GM19468 (cell line): ENCODE data around the gene ENTR1.

Source experiments
- ATAC-seq: cut with Tn5 transposase; IDR thresholded peaks from one replicate; pipeline ENCODE4 v1.9.1; 2021; ENCODE audit warnings: mild to moderate bottlenecking, moderate library complexity, moderate number of reproducible peaks; ENCODE audit not compliant: unreplicated experiment; ENCODE audit errors: extremely low read depth

Gene ENTR1

DNA sequence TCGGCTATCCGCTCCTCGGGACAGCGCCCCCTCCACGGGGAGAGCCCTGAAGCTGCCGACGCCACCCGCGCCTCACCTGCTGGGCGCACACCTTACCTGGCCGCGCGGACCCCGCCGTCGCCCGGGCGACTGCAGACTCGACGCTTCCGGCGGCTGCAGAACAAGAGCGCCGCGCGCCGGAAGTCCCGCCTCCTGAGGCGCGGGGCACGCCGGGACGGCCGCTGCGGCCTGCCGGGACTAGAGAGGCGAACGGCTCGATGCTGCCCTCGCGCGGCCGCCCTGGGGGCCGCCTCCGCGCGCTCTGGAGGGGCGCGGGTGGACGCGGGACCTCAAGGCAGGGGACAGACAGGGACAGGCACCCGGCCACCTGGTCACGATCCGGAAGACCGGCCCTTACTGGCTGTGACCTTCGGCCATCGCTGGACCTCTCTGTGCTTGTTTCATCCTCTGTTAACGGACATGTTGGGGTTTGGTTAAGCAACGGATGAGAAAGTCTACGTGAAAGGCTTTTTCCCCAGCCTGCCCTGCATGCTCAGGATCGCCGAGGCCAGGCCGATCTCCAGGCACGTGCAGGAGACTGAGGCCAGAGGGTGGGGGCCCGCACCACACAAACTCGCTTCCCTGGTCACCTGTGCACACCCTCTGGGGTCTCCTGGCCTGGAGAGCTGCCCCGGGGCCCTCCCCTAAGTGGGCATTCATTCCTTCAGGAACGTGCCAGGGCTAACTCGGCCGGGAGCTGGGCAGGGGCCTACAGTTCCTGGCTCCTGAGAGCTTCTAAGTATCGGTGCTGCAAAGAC lies 10.2 kb downstream of the ENTR1 start, which contains the start of gene SNAPC4:
Gene SNAPC4, minus strand, starts transcription at position 133 of the 797 bp plus-strand sequence. CDS start 1,742 bp downstream, outside the sequence.
- peak; percentile 48 for ATAC-seq

DNA sequence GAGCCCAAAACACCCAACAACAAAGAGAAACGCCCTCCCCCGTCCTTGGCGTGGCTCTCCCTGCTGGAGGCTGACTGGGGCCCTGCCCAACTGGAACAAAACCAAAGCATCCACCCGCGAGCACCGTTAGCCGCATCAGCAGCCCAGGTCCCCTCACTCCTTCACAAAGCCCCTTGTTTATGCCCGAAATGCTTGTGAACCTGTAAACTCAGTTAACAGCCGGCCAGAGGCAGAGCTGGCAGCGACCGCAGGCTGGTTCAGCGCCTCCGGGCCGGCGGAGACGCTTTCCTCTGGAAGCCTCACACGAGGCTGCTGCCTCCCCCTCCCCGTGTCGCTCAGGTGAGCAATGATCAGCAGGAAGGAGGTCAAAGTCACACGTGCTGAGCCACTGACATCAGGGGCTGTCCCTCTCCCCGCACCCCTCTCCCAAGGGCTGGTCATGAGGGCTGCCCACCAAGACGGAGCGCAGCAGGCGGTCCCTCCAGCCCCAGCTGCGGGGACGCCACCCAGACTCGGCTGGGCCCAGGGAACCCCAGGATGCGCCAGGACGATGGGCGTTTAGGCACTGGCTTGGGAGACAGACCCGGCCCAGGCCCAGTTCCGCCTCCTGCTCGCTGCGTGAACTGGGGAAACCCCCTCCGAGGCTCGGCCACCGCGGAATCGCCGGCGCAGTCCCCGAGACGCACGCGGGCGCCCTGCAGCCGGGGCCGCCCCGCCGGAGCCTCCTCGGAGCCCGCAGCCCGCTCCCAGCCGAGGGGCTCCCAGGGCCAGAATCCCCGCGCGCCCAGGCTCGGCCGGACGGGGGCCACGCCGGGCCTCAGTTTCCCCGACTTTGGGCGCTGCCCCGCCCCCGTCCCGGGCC lies 11.0 kb downstream of the ENTR1 start:
- ATAC-seq = no peak

DNA sequence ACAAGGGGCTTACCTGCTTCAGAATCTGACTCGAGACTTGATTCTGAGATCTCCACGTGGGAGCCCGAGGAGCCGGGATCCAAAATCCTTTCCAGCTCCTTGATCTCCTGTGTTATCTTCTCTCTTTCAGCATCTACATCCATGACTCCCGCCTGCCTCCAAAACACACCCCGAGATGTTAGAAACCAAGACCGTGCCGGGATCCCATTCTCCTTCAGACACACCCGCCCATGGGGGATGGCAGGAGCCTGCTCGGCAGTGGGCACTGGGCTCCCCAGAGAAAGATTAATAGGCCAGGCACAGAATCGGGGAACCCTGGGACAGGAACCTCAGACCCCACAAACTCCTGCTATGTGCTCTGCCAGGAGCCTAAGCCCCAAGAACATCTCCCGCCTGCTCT lies 12.1 kb downstream of the ENTR1 start:
- no peak for ATAC-seq

DNA sequence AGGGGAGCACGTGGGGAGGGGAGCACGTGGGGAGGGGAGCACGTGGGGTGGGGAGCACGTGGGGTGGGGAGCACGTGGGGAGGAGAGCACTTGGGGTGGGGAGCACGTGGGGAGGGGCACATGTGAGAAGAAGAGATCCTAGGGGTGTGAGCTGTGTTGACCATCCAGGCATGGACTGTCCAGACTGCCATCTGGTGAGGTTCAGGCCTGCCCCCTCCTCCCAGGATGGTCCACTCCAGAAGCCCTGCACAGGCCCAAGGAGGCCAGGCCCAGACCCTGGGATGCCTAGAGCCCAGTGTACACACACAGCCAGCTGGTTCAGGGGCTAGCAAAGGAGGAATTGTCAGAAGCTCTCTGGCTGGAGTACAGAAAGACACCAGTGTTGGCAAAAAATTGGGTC lies 12.8 kb downstream of the ENTR1 start:
- ATAC-seq = no peak

DNA sequence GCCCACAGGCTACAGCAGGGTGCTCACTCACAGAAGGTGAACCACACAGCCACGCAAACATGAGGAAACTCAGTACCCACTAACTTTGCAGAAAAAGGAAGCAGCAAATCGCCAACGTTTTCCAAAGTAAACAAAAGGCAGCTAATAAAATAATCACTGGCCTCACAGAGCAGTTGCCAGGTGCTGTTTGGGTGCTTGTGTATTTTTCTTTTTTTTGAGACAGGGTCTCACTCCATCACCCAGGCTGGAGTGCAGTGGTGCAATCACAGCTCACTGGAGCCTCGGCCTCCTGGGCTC lies 14.2 kb downstream of the ENTR1 start:
- ATAC-seq = no peak

DNA sequence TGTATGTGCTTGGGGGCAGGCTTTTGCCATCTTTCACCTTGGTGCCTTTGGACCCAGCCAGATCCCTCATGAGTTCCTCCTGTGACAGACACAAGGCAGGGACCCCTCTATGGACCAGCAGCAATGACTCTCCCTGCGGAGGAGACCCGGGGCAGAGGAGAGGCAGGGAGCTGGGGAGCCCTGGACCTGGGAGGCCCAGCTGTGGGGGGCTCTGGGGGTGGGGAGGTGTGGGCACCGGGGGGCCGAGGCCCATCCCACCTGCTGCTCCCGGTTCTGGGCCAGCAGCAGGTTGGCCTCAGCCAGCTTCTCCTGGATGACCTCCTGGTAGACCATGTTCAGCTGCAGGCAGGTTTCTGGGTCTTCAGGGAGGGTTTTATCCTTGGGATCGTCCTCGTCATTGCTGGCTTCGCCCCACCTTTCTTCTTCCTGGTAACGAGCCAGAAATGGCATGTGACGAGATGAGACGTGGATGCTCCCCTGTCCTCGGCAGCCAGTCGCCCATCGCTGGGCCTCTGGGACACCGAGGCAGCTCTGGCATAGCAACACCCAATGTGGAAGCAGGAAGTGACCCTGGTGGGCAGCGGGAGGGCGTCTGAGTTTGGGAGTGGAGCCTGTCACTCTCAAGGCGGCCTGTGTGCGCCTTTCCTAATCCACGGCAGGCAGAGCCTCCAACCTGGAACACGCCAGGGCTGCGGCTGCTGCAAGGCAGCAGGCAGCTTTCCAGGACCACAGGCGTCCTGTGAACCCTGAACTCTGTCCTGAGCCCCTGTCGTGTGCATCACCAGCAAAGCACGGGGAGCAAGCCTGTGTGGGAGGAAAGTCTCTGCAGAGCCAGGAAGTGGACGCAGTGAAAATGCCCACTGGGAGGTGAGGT lies 14.8 kb downstream of the ENTR1 start:
- no peak for ATAC-seq

DNA sequence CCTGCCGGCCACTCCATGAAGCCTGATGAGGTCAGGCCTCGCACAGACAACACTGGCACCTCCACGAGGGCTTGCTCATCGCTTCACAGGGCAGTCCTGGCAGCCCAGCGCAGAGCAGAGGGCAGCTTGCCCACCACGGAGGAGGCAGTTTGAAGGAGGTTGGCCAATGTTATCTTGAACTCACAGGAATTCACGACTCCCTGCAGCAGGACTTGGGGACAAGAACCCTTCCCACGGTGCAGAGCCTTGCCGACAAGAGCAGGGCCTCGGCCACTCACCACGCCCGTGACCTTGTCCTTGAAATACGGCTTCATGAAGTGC lies 15.4 kb downstream of the ENTR1 start:
- no peak for ATAC-seq

DNA sequence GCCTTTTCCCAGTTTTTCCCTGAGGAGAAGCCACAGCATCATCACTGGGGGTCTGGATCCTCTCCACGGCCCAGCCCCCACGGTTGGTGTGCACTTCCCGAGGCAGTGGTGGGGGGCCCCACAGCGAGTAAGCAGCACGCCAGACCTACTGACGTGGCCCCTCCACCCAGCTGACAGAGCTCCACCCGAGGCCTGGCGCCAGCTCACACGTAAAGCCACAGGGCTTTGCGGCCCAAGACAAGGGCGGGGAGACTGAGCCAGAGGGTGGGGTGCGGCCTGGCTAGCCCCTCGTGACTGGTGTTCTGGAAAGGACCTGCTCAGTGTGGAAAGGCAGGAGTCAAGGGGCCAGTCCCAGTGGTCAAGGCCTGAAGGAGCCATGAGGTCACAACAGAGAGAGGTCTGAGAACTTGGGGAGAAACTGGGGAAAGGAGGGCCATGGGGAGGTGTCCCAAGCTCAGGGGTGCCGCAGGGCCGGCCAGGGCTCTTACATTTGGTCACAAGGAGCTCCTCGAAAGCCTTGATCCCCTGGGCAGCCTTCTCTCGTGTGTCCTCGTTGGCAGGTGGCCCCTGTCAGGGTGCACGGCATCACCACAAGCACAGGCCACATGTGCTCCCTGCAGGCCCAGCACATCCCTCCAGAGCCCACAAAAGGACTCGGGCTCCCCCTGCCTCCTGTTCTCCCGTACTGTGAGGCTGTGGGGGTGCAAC lies 15.9 kb downstream of the ENTR1 start:
- no peak for ATAC-seq

DNA sequence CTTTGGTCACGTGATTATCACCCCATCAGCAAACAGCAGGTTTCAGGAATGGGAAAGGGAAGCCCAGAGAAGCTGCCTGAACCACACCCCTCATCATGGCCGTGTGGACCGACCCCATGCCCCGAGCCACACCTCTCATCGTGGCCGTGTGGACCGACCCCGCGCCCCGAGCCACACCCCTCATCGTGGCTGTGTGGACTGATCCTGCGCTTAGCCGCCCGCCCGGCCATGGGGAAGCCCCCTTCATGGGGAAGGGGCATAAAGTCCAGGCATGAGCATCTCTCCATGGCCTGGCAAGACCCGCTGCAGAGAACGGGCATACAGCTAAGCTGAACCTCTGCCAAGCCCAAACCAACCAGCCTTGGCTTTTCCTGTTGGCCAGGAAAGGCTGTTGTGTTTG lies 16.9 kb downstream of the ENTR1 start:
- no peak for ATAC-seq

DNA sequence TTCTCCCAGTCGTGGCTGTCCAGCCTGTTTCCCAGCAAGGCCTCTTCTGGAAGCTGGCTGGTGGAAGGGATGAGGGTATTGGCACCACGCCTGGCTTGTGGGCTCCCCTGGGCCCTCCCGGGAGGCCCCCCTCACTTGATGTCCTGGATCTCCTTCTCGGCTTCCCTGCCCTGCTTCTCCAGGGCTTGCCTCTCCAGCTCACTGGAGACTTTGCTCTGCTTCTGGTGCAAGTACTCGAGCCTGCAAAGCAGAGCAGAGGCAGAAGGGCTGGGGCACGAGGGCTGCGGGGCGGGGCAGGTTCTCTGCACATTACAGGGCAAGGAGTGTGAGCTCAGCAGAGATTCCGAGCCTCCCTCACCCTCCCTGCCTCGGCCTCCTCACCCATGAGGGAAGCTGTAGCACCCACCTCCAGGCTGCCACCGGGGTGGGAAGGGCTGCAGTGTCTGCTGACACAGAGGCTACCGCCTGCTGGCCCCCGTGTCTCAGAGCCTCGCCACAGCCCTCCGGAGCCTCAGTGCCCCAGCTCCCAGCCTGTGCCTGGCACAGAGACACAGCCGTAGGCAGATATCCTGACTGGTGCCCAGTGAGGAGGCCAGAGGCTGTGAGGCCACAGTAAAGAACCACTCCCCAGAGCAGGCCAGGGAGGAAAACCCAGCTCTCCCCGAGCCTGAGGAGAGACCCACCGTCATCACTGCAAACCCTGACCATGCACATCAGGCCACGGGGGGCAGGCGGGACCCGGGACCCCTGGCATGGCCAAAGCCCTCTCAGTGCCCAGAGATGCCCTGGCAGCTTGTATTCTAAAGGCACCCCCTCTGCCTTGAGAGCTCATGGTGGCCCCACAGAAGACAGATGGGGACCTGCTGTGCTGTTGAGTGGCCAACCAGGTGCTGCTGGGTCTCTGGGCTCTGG lies 17.6 kb downstream of the ENTR1 start:
- ATAC-seq = no peak

DNA sequence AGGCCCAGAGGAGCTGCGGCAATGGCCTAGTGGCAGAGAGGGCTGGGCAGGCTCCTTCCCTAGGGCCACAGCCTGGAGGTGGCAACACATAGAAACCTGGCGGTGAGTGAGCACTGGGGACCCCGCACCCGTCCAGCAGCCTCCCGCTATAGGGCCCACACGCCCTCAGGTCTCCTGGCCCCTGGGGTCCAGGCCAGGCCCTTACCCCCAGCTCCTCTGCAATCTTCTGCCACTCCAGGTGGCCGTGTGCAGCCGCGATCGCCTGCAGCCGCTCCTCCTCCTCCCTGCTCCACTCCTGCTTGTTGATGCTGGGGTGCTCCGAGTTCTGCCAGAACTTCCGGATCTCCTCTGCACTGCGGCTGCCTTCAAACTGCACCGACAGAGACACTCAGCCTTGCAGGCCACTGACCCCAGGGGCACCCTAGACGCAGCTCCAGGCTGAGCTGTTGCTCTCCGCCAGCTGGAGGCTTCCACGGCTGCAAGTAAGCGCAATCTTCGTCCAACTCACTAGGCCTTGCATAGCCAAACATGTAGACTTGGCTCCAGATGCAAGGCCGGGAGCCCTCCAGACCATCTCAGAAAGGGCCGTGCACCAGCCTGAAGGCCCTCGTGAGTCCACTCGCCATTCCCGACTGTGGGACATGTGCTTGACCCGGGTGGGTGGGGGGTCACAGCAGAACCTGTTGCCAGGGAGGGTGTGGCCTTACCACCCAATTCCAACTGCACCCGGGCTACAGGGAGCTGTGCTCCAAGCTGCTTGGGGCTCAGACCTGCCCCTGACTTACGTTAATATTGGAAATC lies 18.5 kb downstream of the ENTR1 start:
- ATAC-seq = no peak

DNA sequence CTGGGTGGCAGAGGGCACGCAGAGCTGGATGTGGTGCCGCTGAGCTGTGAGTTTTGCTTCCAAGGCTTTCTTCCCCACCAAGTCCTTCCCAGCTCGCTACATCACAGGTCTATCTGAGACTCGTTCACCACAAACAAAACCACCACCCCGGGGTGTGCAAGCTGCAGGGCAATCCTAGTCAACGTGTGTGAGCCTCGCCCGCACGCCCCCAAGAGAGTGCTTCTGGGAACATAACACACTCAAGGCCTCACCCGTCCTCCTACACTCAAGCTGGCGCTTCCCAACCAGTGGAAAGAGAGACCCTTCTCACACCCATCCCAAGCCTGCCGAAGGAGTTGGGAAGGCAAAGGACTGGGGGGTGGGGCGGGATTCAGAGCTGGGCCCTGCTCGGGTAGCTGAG lies 21.0 kb downstream of the ENTR1 start:
- no peak for ATAC-seq

DNA sequence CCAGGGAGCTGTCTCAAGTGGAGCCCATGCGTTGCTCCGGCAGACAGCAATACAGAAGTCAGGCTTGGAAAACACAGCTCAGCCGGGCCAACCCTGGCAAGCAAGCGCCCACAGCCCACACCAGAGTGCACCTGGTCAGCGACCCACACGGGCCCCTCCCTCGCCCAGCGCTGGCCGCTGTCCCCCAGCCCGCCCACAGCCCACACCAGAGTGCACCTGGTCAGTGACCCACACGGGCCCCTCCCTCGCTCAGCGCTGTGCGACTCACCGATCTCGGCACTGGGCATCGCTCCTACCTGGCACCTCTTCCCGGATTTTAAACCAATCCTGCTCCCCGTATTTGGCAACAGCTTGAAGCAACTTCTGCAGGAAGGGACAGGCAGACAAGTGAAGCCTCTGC lies 23.2 kb downstream of the ENTR1 start:
- no peak for ATAC-seq

DNA sequence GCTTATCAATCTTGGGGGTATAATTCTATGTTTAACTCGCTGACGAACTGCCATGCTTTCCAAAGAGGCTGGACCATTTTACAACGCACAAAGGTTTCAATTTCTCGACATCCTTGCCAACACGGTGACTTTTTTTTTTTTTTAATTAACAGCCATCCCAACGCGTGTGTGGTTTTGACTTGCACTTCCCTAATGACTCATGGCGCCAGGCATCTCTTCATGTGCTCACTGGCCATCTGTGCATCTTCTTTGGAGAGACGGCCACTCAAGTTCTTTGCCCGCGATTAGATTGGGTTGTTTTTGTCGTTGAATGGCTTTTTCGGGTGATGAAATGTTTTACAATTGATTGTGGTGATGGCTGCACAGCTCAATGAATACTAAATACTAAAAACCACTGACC lies 24.4 kb downstream of the ENTR1 start:
- no peak for ATAC-seq

DNA sequence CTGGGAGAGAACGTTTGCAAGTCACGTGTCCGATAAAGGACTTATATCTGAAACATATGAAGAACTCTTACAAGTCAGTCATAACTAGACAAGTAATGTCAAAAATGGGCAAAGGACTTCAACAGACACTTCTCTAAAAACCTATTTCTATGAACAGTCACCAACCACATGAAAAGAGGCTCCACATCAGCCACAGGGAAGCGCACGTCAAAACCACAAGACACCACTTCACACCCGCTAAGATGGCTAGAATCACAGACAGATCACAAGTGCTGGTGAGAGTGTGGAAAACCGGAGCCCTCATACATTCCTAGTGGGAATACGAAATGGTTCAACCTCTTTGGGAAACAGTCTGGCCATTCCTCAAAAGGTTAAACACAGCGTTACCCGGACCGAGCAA lies 25.4 kb downstream of the ENTR1 start:
- no peak for ATAC-seq

DNA sequence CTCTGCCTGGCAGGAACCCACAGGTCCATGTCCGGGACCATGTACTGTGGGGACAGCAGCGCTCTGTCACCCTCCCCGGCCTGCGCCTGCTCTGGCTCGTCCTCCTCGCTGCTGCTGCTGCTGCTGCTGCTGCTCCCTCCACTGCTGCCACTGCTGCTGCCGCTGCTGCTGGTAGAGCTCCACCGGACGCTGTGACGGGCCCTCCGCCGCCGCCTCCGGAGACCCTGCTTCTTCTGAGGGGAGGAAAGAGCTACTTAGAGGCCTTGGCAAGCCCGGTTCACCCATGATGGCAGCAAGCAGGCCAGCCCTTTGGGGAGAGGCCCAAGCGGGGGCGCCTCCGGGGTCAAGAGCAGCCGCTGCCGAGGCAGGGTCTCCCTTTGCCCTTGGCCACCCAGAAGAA lies 27.0 kb downstream of the ENTR1 start:
- no peak for ATAC-seq

DNA sequence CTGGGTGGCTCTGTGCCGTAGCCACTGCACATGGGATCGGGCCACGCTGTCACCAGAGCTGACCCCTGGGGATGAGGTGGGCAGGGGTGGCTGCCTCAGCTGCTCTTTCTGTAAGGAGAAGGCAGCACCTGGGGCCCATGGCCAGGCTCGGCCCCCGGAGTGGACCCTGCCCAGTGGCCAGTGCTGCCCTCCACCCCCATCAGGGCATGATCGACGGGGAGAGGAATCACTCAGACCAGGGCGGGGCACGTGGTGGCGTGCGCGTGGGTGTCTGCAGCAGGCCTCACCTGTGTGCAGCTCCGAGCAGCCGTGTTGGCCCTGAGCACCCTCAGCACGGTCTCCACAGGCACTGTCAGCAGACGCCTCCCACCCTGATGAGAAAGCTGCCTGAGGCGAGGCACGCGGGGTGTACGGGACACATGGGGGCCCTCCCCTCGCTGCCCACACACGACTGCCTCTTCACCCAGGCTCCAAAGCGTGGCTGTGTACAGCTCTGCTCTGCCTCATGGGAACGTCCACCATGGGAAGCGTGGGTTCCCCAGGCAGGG lies 28.4 kb downstream of the ENTR1 start:
- ATAC-seq = no peak

DNA sequence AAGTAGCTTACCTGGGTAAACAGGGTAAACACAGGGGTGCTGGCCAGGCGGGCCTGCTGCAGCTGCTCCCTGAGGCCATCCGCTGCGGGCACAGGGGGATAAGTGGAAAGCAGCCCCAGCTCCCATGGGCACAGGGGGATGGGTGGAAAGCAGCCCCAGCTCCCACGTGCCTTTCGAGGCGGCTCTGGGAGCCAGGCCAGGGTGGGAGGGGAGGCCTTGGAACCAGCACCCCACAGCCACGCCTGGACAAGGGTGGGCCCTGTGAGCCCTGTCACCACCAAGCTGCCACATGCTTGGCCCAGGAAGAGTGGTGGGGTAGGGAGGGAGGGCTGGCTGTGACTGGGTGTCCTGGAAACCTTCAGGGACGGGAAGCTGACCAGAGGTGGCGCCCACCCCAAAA lies 29.1 kb downstream of the ENTR1 start:
- no peak for ATAC-seq
